ENCODE results near the gene PPM1D.

Gene PPM1D

DNA sequence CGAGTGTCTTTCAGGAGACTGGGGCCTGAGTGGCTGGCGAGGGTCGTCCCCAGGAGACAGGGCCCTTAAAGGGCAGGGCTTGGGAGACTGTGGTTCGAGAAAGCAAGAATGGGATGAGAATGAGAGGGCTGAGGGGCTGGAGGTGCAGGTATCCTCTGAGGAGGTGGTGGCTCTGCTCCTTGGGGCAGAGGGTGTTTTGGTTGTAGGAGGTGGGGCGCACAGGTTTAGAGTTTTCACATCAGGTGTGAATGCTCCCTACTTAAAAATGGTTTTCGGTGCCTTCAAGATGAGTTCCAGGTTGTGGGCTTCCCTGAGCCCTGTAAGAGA is 78.1 kb downstream of the PPM1D start:
- H3K27ac ChIP-seq (ENCODE audit: insufficient read depth, low read depth, low read length, poor library complexity, severe bottlenecking) = peak overlapping the region; percentile 12
- no peaks in the 10 kb centered on the region for H3K36me3 ChIP-seq (ENCODE audit: control insufficient read depth, insufficient read depth, low read length)
- H3K27me3 ChIP-seq (ENCODE audit: control insufficient read depth, insufficient read depth, low read length, poor library complexity, severe bottlenecking) = no peaks in the 10 kb centered on the region
- H3K4me3 ChIP-seq (ENCODE audit: insufficient read depth, low read depth, low read length) = peak overlapping the region; percentile 59
- no peaks in the 10 kb centered on the region for H3K4me1 ChIP-seq (ENCODE audit: control insufficient read depth, insufficient read depth, low read length)
- no peaks in the 10 kb centered on the region for H3K9me3 ChIP-seq (ENCODE audit: control insufficient read depth, low read length)
- 11 to 13% methylated on average over 6 of the region's 6 CpGs for WGBS, 2 experiments

- Histone ChIP-seq H3K9me3 (ENCODE audit: control insufficient read depth, low read length) (no peaks in the 10 kb centered on the region), H3K27me3 (ENCODE audit: control insufficient read depth, insufficient read depth, low read length, poor library complexity, severe bottlenecking) (no peaks in the 10 kb centered on the region), H3K36me3 (ENCODE audit: control insufficient read depth, insufficient read depth, low read length) (no peaks in the 10 kb centered on the region), H3K4me3 (ENCODE audit: insufficient read depth, low read depth, low read length) (no peak overlapping the region), H3K4me1 (ENCODE audit: control insufficient read depth, insufficient read depth, low read length) (no peaks in the 10 kb centered on the region), H3K27ac (ENCODE audit: insufficient read depth, low read depth, low read length, poor library complexity, severe bottlenecking) (no peak overlapping the region)
- WGBS, 2 experiments = 86 to 95% methylated on average over 2 to 3 of the region's 4 CpGs
These were observed 79.3 kb downstream of the PPM1D start for GRCh38 chr17:60679287-60679686.

DNA sequence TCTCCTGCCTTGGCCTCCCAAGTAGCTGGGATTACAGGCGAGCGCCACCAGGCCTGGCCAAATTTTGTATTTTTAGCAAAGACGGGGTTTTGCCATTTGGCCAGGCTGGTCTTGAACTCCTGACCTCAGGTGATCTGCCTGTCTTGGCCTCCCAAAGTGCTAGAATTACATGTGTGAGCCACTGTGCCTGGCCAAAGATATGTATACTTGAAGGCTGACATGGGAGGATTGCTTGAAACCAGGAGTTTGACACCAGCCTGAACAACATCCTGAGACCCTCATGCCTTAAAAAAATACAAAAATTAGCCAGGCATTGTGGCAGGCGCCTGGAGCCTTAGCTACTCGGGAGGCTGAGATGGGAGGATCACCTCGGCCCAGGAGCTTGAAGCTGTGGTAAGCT is 80.8 kb downstream of the PPM1D start:
- Histone ChIP-seq H3K4me1 (ENCODE audit: control insufficient read depth, insufficient read depth, low read length) (no peaks in the 10 kb centered on the region), H3K27ac (ENCODE audit: insufficient read depth, low read depth, low read length, poor library complexity, severe bottlenecking) (no peak overlapping the region), H3K9me3 (ENCODE audit: control insufficient read depth, low read length) (no peaks in the 10 kb centered on the region), H3K27me3 (ENCODE audit: control insufficient read depth, insufficient read depth, low read length, poor library complexity, severe bottlenecking) (no peaks in the 10 kb centered on the region), H3K36me3 (ENCODE audit: control insufficient read depth, insufficient read depth, low read length) (no peaks in the 10 kb centered on the region), H3K4me3 (ENCODE audit: insufficient read depth, low read depth, low read length) (no peak overlapping the region)
- 93 to 94% methylated on average over 6 of the region's 6 CpGs for WGBS, 2 experiments

- Histone ChIP-seq H3K4me1 (ENCODE audit: control insufficient read depth, insufficient read depth, low read length) (no peaks in the 10 kb centered on the region), H3K9me3 (ENCODE audit: control insufficient read depth, low read length) (no peaks in the 10 kb centered on the region), H3K27me3 (ENCODE audit: control insufficient read depth, insufficient read depth, low read length, poor library complexity, severe bottlenecking) (no peaks in the 10 kb centered on the region), H3K27ac (ENCODE audit: insufficient read depth, low read depth, low read length, poor library complexity, severe bottlenecking) (no peak overlapping the region), H3K36me3 (ENCODE audit: control insufficient read depth, insufficient read depth, low read length) (no peaks in the 10 kb centered on the region), H3K4me3 (ENCODE audit: insufficient read depth, low read depth, low read length) (no peak overlapping the region)
- 97 to 99% methylated on average over 5 to 6 of the region's 7 CpGs for WGBS, 2 experiments
These were observed 85.4 kb downstream of the PPM1D start for GRCh38 chr17:60685437-60685836.

- H3K9me3 ChIP-seq (ENCODE audit: control insufficient read depth, low read length) = no peaks in the 10 kb centered on the region
- H3K27me3 ChIP-seq (ENCODE audit: control insufficient read depth, insufficient read depth, low read length, poor library complexity, severe bottlenecking) = no peaks in the 10 kb centered on the region
- H3K27ac ChIP-seq (ENCODE audit: insufficient read depth, low read depth, low read length, poor library complexity, severe bottlenecking) = no peak overlapping the region
- no peaks in the 10 kb centered on the region for H3K4me1 ChIP-seq (ENCODE audit: control insufficient read depth, insufficient read depth, low read length)
- H3K36me3 ChIP-seq (ENCODE audit: control insufficient read depth, insufficient read depth, low read length) = no peaks in the 10 kb centered on the region
- H3K4me3 ChIP-seq (ENCODE audit: insufficient read depth, low read depth, low read length) = no peak overlapping the region
These were observed 96.0 kb downstream of the PPM1D start for GRCh38 chr17:60695960-60696359.

DNA sequence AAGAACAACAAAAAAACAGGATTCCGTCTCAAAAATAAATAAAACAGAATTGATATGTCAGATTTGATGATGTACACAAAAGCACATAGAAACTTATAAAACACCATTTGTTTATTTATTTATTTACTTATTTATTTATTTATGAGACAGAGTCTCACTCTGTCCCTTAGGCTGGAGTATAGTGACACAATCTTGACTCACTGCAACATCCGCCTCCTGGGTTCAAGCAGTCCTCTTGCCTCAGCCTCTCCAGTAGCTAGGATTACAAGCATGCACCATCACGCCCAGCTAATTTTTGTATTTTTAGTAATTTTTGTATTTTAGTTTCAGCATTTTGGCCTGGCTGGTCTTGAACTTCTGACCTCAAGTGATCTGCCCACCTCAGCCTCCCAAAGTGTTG is 99.1 kb downstream of the PPM1D start:
- Histone ChIP-seq H3K4me3 (ENCODE audit: insufficient read depth, low read depth, low read length) (no peak overlapping the region), H3K4me1 (ENCODE audit: control insufficient read depth, insufficient read depth, low read length) (no peaks in the 10 kb centered on the region), H3K9me3 (ENCODE audit: control insufficient read depth, low read length) (no peaks in the 10 kb centered on the region), H3K27me3 (ENCODE audit: control insufficient read depth, insufficient read depth, low read length, poor library complexity, severe bottlenecking) (no peaks in the 10 kb centered on the region), H3K36me3 (ENCODE audit: control insufficient read depth, insufficient read depth, low read length) (no peaks in the 10 kb centered on the region), H3K27ac (ENCODE audit: insufficient read depth, low read depth, low read length, poor library complexity, severe bottlenecking) (no peak overlapping the region)
- WGBS, 2 experiments = 92% methylated on average over 2 to 3 of the region's 3 CpGs

GRCh38 chr17:60704170-60704569 is 104.2 kb downstream of the PPM1D start:
- no peaks in the 10 kb centered on the region for H3K27me3 ChIP-seq (ENCODE audit: control insufficient read depth, insufficient read depth, low read length, poor library complexity, severe bottlenecking)
- H3K4me3 ChIP-seq (ENCODE audit: insufficient read depth, low read depth, low read length) = no peak overlapping the region
- H3K4me1 ChIP-seq (ENCODE audit: control insufficient read depth, insufficient read depth, low read length) = no peaks in the 10 kb centered on the region
- no peaks in the 10 kb centered on the region for H3K36me3 ChIP-seq (ENCODE audit: control insufficient read depth, insufficient read depth, low read length)
- WGBS, 2 experiments = 88 to 93% methylated on average over 3 of the region's 3 CpGs
- H3K9me3 ChIP-seq (ENCODE audit: control insufficient read depth, low read length) = no peaks in the 10 kb centered on the region
- no peak overlapping the region for H3K27ac ChIP-seq (ENCODE audit: insufficient read depth, low read depth, low read length, poor library complexity, severe bottlenecking)

GRCh38 chr17:60712675-60713074 is 112.7 kb downstream of the PPM1D start:
- H3K4me1 ChIP-seq (ENCODE audit: control insufficient read depth, insufficient read depth, low read length) = no peaks in the 10 kb centered on the region
- H3K9me3 ChIP-seq (ENCODE audit: control insufficient read depth, low read length) = no peaks in the 10 kb centered on the region
- 88 to 94% methylated on average over 2 of the region's 2 CpGs for WGBS, 2 experiments
- H3K27ac ChIP-seq (ENCODE audit: insufficient read depth, low read depth, low read length, poor library complexity, severe bottlenecking) = no peak overlapping the region
- H3K27me3 ChIP-seq (ENCODE audit: control insufficient read depth, insufficient read depth, low read length, poor library complexity, severe bottlenecking) = no peaks in the 10 kb centered on the region
- no peak overlapping the region for H3K4me3 ChIP-seq (ENCODE audit: insufficient read depth, low read depth, low read length)
- H3K36me3 ChIP-seq (ENCODE audit: control insufficient read depth, insufficient read depth, low read length) = no peaks in the 10 kb centered on the region

DNA sequence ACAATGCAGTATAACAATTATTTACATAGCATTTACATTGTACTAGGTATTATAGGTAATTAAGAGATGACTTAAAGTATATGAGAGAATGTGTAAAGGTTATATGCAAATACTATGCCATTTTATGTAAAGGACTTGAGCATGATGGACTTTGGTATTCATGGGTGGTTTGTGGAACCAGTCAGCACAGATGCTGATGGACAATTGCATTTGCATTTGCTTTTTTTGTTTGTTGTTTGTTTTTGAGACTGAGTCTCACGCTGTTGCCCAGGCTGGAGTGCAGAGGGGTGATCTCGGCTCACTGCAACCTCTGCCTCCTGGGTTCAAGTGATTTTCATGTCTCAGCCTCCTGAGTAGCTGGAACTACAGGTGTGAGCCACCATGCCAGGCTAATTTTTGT is 113.6 kb downstream of the PPM1D start:
- H3K9me3 ChIP-seq (ENCODE audit: control insufficient read depth, low read length) = no peaks in the 10 kb centered on the region
- WGBS, 2 experiments = 91 to 94% methylated on average over 2 of the region's 2 CpGs
- no peak overlapping the region for H3K4me3 ChIP-seq (ENCODE audit: insufficient read depth, low read depth, low read length)
- H3K27ac ChIP-seq (ENCODE audit: insufficient read depth, low read depth, low read length, poor library complexity, severe bottlenecking) = no peak overlapping the region
- H3K4me1 ChIP-seq (ENCODE audit: control insufficient read depth, insufficient read depth, low read length) = no peaks in the 10 kb centered on the region
- no peaks in the 10 kb centered on the region for H3K36me3 ChIP-seq (ENCODE audit: control insufficient read depth, insufficient read depth, low read length)
- no peaks in the 10 kb centered on the region for H3K27me3 ChIP-seq (ENCODE audit: control insufficient read depth, insufficient read depth, low read length, poor library complexity, severe bottlenecking)
